BLaER1 (cell line): ENCODE results near the gene CNOT8.
"Not testable (repeated sequence)": the region's sequence is repeated elsewhere in the genome, so short reads cannot be mapped to it uniquely, and the experiment has no call there.

Experiments used
- H3K27ac ChIP-seq: shearing (Covaris generic); formaldehyde crosslinking; 2 replicates; pipeline ENCODE4 v1.8.1; 2022
- H3K27me3 ChIP-seq: shearing (Covaris generic); formaldehyde crosslinking; 2 replicates; pipeline ENCODE4 v1.8.1; 2022
- H3K36me3 ChIP-seq: shearing (Covaris generic); formaldehyde crosslinking; 2 replicates; pipeline ENCODE4 v1.8.1; 2022
- H3K4me1 ChIP-seq: shearing (Covaris generic); formaldehyde crosslinking; 2 replicates; pipeline ENCODE4 v1.8.1; 2022
- H3K4me2 ChIP-seq: shearing (Covaris generic); formaldehyde crosslinking; 2 replicates; pipeline ENCODE4 v1.8.1; 2022
- H3K4me3 ChIP-seq: shearing (Covaris generic); formaldehyde crosslinking; 2 replicates; pipeline ENCODE4 v1.8.1; 2022
- H3K9ac ChIP-seq: shearing (Covaris generic); formaldehyde crosslinking; 2 replicates; pipeline ENCODE4 v1.8.1; 2022
- H3K9me3 ChIP-seq: shearing (Covaris generic); formaldehyde crosslinking; 2 replicates; pipeline ENCODE4 v1.8.1; 2022
- H4K20me1 ChIP-seq: shearing (Covaris generic); formaldehyde crosslinking; 2 replicates; pipeline ENCODE4 v1.8.1; 2022
- Cebpa-rat ChIP-seq: shearing (Covaris generic); IDR thresholded peaks from 2 replicates; pipeline ENCODE4 v1.8.1; 2022

CNOT8 gene

GRCh38 chr5:154831451-154831850 is 27.0 kb upstream of the CNOT8 start:
- Histone ChIP-seq H3K9me3 (no peaks in the 10 kb centered on the region), H3K36me3 (peaks cover 16% of the 10 kb centered on the region), H3K4me1 (peaks cover 20% of the 10 kb centered on the region), H3K9ac (no peak overlapping the region), H3K4me2 (no peak overlapping the region), H3K4me3 (no peak overlapping the region), H3K27me3 (no peaks in the 10 kb centered on the region), H3K27ac (no peak overlapping the region), H4K20me1 (no peaks in the 10 kb centered on the region)
- no peak for TF ChIP-seq Cebpa-rat

DNA sequence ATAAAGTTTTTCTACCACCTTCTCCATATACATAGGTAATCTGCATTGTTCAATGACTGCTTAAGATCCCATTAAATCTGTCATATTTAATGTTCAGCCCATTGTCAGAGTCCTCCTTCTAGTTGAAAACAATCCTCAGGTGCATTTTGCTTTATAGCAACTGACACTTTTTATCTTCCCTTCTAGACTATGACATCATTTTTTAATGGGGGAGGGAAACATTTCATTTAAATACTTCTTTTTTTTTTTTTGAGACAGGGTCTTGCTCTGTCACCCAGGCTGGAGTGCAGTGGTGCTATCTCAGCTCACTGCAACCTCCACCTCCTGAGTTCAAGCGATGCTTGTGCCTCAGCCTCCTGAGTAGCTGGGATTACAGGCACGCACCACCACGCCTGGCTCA is 25.6 kb upstream of the CNOT8 start:
- H3K9me3 ChIP-seq, H4K20me1 ChIP-seq, H3K4me3 ChIP-seq, H3K27me3 ChIP-seq, H3K9ac ChIP-seq, H3K4me2 ChIP-seq, H3K27ac ChIP-seq: not testable (repeated sequence)
- peaks cover 16% of the 10 kb centered on the region for H3K36me3 ChIP-seq
- peaks cover 20% of the 10 kb centered on the region for H3K4me1 ChIP-seq

DNA sequence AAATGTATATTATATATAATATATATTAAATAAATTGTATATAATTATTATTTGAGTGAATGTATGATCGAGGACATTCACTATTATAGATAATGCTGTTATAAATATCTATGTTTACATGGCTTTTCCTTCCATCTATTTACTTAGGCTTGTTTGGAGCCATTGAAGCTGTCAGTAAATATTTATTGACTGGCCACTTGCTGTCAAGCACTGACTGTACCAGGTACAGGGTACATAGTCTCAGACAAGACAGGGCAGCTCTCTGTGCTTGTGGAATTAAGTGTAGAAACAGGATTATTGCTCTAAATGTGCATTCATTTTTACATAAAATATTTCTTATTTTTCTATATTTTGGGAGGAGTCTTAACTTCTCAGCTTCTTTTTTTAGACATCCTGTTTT is 24.4 kb upstream of the CNOT8 start:
- H3K4me2 ChIP-seq: no peak overlapping the region; the same call in 1 of the 2 replicates
- no peaks in the 10 kb centered on the region for H4K20me1 ChIP-seq
- no peak overlapping the region for H3K27ac ChIP-seq
- H3K9ac ChIP-seq: no peak overlapping the region
- no peaks in the 10 kb centered on the region for H3K27me3 ChIP-seq
- peaks cover 20% of the 10 kb centered on the region for H3K4me1 ChIP-seq
- H3K4me3 ChIP-seq: no peak overlapping the region
- H3K9me3 ChIP-seq: no peaks in the 10 kb centered on the region
- H3K36me3 ChIP-seq: peaks cover 16% of the 10 kb centered on the region
- TF ChIP-seq Cebpa-rat: no peak

DNA sequence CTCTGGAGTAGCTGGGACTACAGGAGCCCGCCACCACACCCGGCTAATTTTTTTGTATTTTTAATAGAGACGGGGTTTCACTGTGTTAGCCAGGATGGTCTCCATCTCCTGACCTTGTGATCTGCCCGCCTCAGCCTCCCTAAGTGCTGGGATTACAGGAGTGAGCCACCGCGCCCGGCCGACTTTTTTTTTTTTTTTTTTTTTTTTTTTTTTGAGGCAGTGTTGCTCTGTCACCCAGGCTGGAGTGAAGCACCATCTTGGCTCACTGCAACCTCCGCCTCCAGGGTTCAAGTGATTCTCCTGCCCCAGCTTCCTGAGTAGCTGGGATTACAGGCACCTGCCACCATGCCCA is 22.8 kb upstream of the CNOT8 start:
- not testable (repeated sequence) for H3K4me2 ChIP-seq, H3K9ac ChIP-seq, H4K20me1 ChIP-seq, H3K4me3 ChIP-seq, H3K9me3 ChIP-seq, H3K27me3 ChIP-seq, H3K27ac ChIP-seq
- H3K36me3 ChIP-seq: peaks cover 11% of the 10 kb centered on the region
- peaks cover 20% of the 10 kb centered on the region for H3K4me1 ChIP-seq

GRCh38 chr5:154836225-154836624 is 22.2 kb upstream of the CNOT8 start:
- H4K20me1 ChIP-seq: no peaks in the 10 kb centered on the region
- H3K4me2 ChIP-seq: 0 out of 2 replicates have a peak overlapping the region, but pooled peaks have one; percentile 2
- H3K27ac ChIP-seq: no peak overlapping the region
- H3K36me3 ChIP-seq: peaks cover 6% of the 10 kb centered on the region; the same call in 1 of the 2 replicates
- H3K9ac ChIP-seq: no peak overlapping the region
- peaks cover 20% of the 10 kb centered on the region for H3K4me1 ChIP-seq
- no peak for TF ChIP-seq Cebpa-rat
- H3K9me3 ChIP-seq: no peaks in the 10 kb centered on the region
- H3K27me3 ChIP-seq: no peaks in the 10 kb centered on the region
- no peak overlapping the region for H3K4me3 ChIP-seq

DNA sequence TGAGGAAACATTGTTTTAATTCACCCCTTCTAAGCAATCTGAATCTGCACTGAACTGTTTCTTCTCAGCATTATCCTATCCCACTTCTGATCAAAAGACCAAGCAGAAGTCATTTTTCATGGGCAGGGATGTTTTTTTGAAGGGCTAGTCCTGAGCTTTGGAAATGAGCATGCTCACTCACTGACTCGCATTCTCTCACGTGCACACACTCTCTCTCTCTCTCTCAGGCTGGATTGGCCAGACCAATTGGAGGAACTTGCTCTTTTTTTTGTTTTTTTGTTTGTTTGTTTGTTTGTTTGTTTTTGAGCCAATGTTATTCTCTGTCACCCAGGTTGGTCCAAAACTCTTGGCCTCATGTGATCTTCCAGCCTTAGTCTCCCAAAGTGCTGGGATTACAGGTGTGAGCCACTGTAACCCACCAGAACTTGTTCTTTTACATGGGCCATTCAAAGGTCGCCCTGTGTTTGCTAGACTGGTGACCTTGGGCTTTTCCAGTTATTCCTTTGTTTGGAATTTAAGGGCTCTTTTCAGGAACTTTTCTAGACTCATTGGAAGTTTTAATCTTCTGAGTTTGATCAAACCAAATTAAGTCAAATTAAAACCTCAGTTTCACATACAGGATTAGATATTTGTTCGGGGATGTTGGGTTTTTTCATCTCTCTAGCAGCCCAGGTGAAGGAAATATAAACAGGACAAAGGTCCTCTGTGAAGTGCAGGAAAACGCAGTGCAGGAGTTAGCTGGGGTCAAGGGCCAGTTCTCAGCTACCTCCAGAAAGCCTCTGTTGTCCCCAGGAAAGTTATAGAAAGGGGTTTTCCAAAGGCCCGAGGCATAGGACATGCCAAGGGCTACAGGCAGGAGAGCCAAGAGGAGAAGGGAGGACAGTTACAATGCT is 21.2 kb upstream of the CNOT8 start:
- Histone ChIP-seq H3K27ac (no peak overlapping the region), H3K27me3 (no peaks in the 10 kb centered on the region), H4K20me1 (no peaks in the 10 kb centered on the region), H3K9ac (no peak overlapping the region), H3K36me3 (no peaks in the 10 kb centered on the region), H3K4me2 (no peak overlapping the region), H3K9me3 (no peaks in the 10 kb centered on the region), H3K4me3 (no peak overlapping the region), H3K4me1 (peaks cover 20% of the 10 kb centered on the region)
- TF ChIP-seq Cebpa-rat: no peak

GRCh38 chr5:154840435-154841272 is 17.8 kb upstream of the CNOT8 start:
- Histone ChIP-seq H3K27me3 (no peaks in the 10 kb centered on the region), H3K4me1 (0 out of 2 replicates have a peak, but pooled peaks cover 5% of the 10 kb centered on the region), H3K4me3 (no peak overlapping the region), H3K36me3 (no peaks in the 10 kb centered on the region), H4K20me1 (no peaks in the 10 kb centered on the region), H3K4me2 (no peak overlapping the region), H3K27ac (no peak overlapping the region), H3K9me3 (no peaks in the 10 kb centered on the region), H3K9ac (no peak overlapping the region)
- no peak for TF ChIP-seq Cebpa-rat

GRCh38 chr5:154841273-154841661 is 17.2 kb upstream of the CNOT8 start:
- no peak for TF ChIP-seq Cebpa-rat
- H3K4me2 ChIP-seq: no peak overlapping the region
- no peak overlapping the region for H3K27ac ChIP-seq

DNA sequence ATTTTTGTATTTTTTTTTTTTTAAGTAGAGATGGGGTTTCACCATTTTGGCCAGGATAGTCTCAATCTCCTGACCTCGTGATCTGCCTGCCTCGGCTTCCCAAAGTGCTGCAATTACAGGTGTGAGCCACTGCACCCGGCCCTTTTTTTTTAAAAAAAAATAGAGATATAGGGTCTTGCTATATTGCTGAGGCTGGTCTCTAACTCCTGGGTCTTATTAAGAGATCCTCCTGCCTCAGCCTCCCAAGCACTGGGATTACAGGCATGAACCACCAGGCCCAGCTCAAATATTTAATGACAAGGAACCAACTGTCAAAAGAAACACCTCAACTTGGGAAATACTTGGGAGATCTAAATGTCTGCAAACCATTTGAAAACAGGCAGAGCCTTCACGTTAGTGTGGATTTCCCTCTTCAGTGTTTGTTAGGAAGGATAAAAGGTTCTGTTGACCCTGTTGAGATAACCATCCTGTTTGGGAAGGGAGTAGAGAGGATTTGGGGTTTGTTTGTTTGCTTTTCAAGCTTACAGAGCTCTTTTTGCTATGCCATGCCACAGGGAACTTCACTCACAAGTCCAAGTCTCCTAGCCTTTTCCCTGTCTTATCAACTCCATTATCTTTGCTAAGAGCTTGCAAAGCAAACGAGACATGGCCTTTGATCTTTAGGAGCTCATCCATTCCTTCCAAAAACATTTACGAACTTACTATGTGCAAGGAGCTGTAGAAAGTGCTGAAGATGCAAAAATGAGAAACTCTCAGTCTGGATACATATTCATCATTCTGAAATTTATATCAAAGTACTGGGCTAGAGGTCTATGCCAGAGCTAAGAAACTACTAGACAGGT is 15.5 kb upstream of the CNOT8 start:
- Histone ChIP-seq H3K4me1 (no peaks in the 10 kb centered on the region), H3K27me3 (no peaks in the 10 kb centered on the region), H3K9ac (no peak overlapping the region), H3K4me3 (no peak overlapping the region), H4K20me1 (no peaks in the 10 kb centered on the region), H3K27ac (no peak overlapping the region), H3K36me3 (no peaks in the 10 kb centered on the region), H3K9me3 (no peaks in the 10 kb centered on the region), H3K4me2 (no peak overlapping the region)
- TF ChIP-seq Cebpa-rat: no peak

More at GRCh38 chr5:154841273-154841661, 17.2 kb upstream of the CNOT8 start:
- Histone ChIP-seq H3K9ac (no peak overlapping the region), H4K20me1 (no peaks in the 10 kb centered on the region), H3K27me3 (no peaks in the 10 kb centered on the region), H3K4me1 (0 out of 2 replicates have a peak, but pooled peaks cover under 1% of the 10 kb centered on the region), H3K9me3 (no peaks in the 10 kb centered on the region), H3K36me3 (no peaks in the 10 kb centered on the region), H3K4me3 (no peak overlapping the region)
